Brain microvascular endothelial cell (primary cell): ENCODE results near the gene ZC3H13.
A peak's percentile ranks its signal among the peaks of the same experiment; 100 is the strongest.

ENCODE experiments used
- DNase-seq: peaks from one replicate; pipeline ENCODE4 v3.0.0-alpha.2; 2020
- H3K27ac ChIP-seq: fragments of 250-450 bp; sonication (Bioruptor Pico); 2 replicates; pipeline ENCODE4 v1.5.1; 2020; ENCODE audit warnings: mild to moderate bottlenecking, moderate library complexity
- H3K27me3 ChIP-seq: fragments of 250-450 bp; sonication (Bioruptor Pico); replicated peaks from 2 replicates; pipeline ENCODE4 v1.5.1; 2020; ENCODE audit warnings: mild to moderate bottlenecking
- H3K36me3 ChIP-seq: fragments of 250-450 bp; sonication (Bioruptor Pico); replicated peaks from 2 replicates; pipeline ENCODE4 v1.5.1; 2020; ENCODE audit warnings: mild to moderate bottlenecking
- H3K4me3 ChIP-seq: 2 replicates; pipeline ENCODE4 v1.5.1; 2011; ENCODE audit warnings: low read depth, mild to moderate bottlenecking, control low read depth, low read length, moderate library complexity
- CTCF ChIP-seq: IDR thresholded peaks from 2 replicates; pipeline ENCODE4 v1.5.1; 2011; ENCODE audit warnings: low read depth, mild to moderate bottlenecking, moderate library complexity, low read length, control low read depth, inconsistent platforms; ENCODE audit errors: missing control alignments
- in situ Hi-C: cut with HindIII; loops from 2 replicates; pipeline ENCODE4 v1.10.0; 2017; ENCODE audit warnings: low sequenced_read_pairs, low pct_ligation_motif_present

ZC3H13 gene

GRCh38 chr13:45926741-45927140 lies 125.8 kb downstream of the ZC3H13 start:
- Histone ChIP-seq H3K27me3 (no peaks in the 10 kb centered on the region), H3K36me3 (no peaks in the 10 kb centered on the region), H3K4me3 (no peak overlapping the region), H3K27ac (no peak overlapping the region)
- DNase-seq, result no peak
- in situ Hi-C loops, result no loop called here
- no peak for TF ChIP-seq CTCF

DNA sequence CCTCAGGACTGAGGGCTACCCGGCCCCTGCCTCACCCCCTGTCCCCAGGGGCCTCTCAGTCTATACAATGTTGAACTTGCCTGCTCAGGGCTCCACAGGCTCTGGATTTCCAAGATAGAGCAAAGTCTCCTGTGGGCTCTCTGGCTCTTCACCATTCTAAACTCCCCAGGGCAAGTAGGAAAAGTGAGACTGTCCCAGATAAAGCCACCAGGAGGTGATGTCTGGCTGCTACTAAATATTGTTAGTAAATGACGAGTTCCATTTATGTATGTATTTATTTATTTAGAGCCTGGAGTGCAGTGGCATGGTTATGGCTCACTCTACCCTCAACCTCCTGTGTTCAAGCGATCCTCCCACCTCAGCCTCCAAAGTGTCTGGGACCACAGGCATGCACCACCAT lies 127.4 kb downstream of the ZC3H13 start:
- H3K4me3 ChIP-seq, result no peak overlapping the region
- no peaks in the 10 kb centered on the region for H3K36me3 ChIP-seq
- peak; percentile 40 for TF ChIP-seq CTCF
- H3K27me3 ChIP-seq, result no peaks in the 10 kb centered on the region
- peak; percentile 8 for DNase-seq
- H3K27ac ChIP-seq, result no peak overlapping the region
- in situ Hi-C loops, result no loop called here

DNA sequence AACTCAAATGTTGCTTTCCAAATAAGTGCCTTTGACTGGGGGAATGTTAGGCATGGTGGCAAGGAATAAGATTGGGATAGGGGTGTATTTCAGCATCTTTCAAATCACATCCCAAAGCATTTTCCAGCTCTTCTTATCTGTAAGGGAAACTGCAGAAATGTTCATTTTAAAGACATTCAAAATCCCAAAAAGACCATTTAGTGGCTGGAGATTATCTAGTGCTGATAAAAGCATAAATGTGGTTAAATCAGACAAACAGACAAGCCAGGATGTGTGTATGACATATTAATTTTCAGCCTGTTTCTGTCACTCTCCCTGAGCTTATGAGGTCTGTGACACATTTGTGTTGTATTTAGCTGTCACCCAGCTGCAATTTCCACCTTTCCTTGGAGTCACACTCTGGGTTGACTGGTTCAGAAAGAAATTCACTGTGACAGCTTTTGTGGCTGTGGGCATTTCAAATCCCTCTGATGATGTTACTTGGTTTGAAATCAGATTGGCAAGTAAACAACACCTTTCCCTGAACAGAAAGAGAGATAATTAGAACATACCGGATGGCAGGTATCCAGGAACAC lies 131.3 kb downstream of the ZC3H13 start:
- TF ChIP-seq CTCF, result no peak
- in situ Hi-C loops, result no loop called here
- Histone ChIP-seq H3K27ac (no peak overlapping the region), H3K4me3 (no peak overlapping the region), H3K36me3 (no peaks in the 10 kb centered on the region), H3K27me3 (no peaks in the 10 kb centered on the region)
- DNase-seq, result no peak

- no peak for DNase-seq
- Histone ChIP-seq H3K27ac (no peak overlapping the region), H3K4me3 (no peak overlapping the region), H3K36me3 (no peaks in the 10 kb centered on the region), H3K27me3 (no peaks in the 10 kb centered on the region)
- TF ChIP-seq CTCF, result no peak
- in situ Hi-C loops, result no loop called here
Observed at GRCh38 chr13:45918597-45918996, 133.9 kb downstream of the ZC3H13 start.

GRCh38 chr13:45917019-45917418 lies 135.5 kb downstream of the ZC3H13 start:
- Histone ChIP-seq H3K27me3 (no peaks in the 10 kb centered on the region), H3K4me3 (no peak overlapping the region), H3K36me3 (no peaks in the 10 kb centered on the region), H3K27ac (no peak overlapping the region)
- no peak for TF ChIP-seq CTCF
- in situ Hi-C loops, result no loop called here
- DNase-seq, result no peak

- peak; percentile 2 for DNase-seq
- no peaks in the 10 kb centered on the region for H3K36me3 ChIP-seq
- TF ChIP-seq CTCF, result no peak
- H3K4me3 ChIP-seq, result no peak overlapping the region
- in situ Hi-C loops, result no loop called here
- H3K27me3 ChIP-seq, result no peaks in the 10 kb centered on the region
- H3K27ac ChIP-seq, result no peak overlapping the region
Observed at GRCh38 chr13:45915686-45916439, 136.7 kb downstream of the ZC3H13 start.
